ENCODE results near the gene FAM153A.
"Not testable (repeated sequence)": the region's sequence is repeated elsewhere in the genome, so short reads cannot be mapped to it uniquely, and the experiment has no call there.

FAM153A gene

DNA sequence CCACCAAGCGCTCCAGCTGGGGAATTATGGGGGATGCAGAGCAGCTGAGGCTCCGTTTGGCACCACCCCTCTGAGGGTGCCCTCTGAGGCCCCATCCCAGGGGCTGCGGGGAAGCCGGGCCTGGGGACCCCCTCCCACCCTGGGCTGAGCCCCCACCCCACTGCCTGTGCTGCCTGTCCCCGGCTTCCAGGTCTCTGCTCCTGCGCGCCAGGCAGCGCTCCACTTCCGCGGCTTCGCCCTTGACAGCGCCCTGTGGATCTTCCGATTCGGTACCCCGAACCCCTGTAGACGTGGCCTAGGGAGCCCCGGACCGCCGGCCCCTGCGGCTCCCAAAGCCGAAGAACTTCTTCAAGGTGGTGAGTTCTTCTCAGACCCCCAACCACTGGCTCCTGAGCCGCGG lies 530 bp downstream of the FAM153A start:
- H3K9me3 Mint-ChIP-seq; H3K27me3 Mint-ChIP-seq (ENCODE audit: low read depth); H3K4me3 Mint-ChIP-seq; H3K27ac Mint-ChIP-seq; H3K4me1 Mint-ChIP-seq; H3K36me3 Mint-ChIP-seq (ENCODE audit: low read depth): not testable (repeated sequence)

DNA sequence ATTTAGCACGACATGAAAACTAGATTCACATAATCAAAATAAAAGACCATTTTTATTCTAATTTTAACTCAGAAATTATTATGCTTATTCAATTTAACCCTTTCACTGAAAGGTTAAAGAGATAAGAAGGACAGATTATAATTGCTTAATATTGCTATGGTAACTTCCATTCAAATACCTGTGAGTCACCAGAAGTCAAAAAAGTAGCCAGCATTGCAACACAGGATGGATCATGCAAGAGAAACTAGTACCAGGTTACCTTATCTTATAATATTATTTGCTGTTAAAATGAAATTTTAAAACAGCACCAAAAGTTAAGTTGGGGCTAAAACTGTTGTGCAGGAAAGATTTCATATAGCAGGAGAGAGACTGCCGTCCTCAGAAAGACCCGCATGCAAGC lies 11.5 kb downstream of the FAM153A start:
- not testable (repeated sequence) for H3K27me3 Mint-ChIP-seq (ENCODE audit: low read depth); H3K36me3 Mint-ChIP-seq (ENCODE audit: low read depth); H3K27ac Mint-ChIP-seq

DNA sequence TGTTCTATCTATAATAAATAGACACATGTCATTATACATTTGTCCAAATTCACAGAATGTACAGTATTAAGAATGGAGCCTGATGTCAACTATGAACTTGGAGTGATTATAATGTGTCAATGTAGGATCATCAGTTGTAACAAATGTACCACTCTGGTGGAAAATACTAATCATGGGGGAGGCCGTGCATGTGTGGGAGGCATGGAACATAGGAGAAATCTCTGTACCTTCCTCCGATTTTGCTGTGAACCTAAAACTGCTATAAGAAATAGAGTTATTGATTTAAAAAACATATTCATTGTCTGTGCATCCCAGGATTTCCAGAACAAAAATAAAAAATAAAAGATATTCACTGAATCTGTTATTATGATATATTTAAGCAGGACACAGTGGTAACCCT lies 12.1 kb downstream of the FAM153A start:
- H3K27me3 Mint-ChIP-seq (ENCODE audit: low read depth); H3K27ac Mint-ChIP-seq; H3K4me3 Mint-ChIP-seq; H3K36me3 Mint-ChIP-seq (ENCODE audit: low read depth); H3K4me1 Mint-ChIP-seq; H3K9me3 Mint-ChIP-seq: not testable (repeated sequence)

More for the DNA sequence above, 11.5 kb downstream of the FAM153A start:
- H3K9me3 Mint-ChIP-seq, H3K4me1 Mint-ChIP-seq, H3K4me3 Mint-ChIP-seq: not testable (repeated sequence)

DNA sequence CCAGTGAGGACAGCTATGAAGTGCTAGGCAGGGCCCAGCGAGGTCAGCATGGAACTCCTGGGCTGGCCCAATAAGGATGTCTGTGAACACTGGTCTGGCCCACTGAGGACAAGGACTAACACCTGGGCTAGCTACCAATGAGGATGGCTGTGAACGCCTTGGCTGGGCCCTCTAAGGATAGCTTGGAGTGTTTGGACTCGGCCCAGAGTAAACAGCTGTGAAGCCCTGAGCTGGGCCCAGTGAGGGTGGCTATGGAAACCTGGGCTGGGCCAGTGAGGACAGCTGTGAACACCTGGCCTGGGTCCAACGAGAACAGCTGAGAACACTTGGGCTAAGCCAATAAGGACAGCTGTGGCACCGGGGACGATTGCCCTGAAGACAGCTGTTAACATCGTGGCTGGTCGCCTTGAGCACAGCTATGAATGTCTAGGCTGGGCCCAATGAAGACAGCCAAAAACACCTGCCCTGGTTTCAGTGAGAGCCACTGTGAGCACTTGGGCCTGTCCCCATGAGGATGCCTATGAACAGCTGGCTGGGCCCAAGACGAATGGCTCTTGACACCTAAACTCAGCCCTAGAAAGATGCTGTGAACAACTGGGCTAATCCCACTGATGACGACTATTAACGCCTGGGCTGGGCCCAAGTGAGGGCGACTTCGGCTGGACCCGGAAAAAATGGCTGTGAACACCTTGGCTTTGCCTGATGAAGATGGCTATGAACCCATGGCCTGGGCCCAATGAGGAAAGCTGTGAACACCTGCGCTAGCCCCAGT lies 18.8 kb downstream of the FAM153A start:
- H3K9me3 Mint-ChIP-seq; H3K36me3 Mint-ChIP-seq (ENCODE audit: low read depth); H3K4me1 Mint-ChIP-seq; H3K4me3 Mint-ChIP-seq; H3K27ac Mint-ChIP-seq; H3K27me3 Mint-ChIP-seq (ENCODE audit: low read depth): not testable (repeated sequence)

DNA sequence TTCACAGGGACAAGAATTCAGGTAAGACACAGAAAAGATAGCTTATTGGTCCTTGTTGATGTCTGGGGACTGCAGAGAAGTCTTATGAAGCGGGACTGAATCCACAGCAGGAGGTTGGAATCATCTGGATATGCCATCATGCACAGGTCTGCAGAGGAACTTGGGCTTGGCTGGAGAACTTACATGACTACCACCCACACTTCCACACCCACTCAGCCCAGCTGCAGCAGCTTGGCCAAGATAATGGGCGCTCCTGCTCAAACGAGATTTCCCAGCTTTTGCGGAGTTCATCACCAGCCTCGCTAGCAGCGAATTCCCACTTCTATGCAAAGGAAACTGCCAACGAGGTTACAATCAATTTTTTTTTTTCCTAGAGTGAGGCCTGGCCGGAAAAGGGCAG lies 21.7 kb downstream of the FAM153A start:
- H3K4me3 Mint-ChIP-seq; H3K36me3 Mint-ChIP-seq (ENCODE audit: low read depth); H3K4me1 Mint-ChIP-seq; H3K27me3 Mint-ChIP-seq (ENCODE audit: low read depth); H3K9me3 Mint-ChIP-seq; H3K27ac Mint-ChIP-seq: not testable (repeated sequence)

DNA sequence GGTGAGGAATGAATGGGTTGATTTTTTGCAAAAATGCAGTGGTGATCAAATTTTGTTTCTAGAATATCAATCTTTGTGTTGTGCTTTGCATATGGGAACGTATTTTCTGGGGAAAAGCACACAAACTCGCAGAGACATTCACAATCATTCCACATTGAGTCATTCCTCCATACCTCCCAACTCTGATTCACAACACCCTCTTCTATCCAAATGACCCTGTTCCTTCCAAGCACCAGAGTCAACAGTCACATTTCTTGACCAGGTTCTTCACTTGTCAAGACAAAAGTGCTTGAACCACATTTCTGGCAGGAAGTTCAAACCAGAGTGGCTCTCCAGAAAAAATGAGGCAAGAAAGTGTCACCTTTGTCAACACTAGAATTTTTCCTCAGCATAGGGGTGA lies 35.3 kb downstream of the FAM153A start:
- not testable (repeated sequence) for H3K27ac Mint-ChIP-seq; H3K9me3 Mint-ChIP-seq; H3K4me3 Mint-ChIP-seq; H3K27me3 Mint-ChIP-seq (ENCODE audit: low read depth); H3K4me1 Mint-ChIP-seq; H3K36me3 Mint-ChIP-seq (ENCODE audit: low read depth)

DNA sequence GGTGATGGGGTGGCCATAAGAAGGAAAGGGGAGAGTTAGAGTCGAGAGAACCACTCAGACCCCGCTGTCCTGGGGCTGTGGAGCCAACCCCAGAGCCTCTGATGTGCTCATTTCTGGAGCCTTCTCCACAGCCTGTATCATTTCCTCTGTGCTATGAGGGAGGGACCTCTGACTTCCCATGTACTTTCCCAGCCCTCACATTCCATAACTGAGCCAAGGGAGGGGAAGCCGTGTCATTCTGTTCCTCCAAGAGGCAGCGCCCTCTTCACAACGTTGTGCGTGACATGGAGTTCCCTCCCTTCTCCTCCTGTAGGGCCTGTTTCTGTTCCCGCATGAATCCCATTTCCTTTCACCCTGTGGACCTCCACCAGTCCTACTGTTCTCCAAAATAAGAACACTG lies 57.8 kb downstream of the FAM153A start:
- H3K27ac Mint-ChIP-seq = not testable (repeated sequence)

DNA sequence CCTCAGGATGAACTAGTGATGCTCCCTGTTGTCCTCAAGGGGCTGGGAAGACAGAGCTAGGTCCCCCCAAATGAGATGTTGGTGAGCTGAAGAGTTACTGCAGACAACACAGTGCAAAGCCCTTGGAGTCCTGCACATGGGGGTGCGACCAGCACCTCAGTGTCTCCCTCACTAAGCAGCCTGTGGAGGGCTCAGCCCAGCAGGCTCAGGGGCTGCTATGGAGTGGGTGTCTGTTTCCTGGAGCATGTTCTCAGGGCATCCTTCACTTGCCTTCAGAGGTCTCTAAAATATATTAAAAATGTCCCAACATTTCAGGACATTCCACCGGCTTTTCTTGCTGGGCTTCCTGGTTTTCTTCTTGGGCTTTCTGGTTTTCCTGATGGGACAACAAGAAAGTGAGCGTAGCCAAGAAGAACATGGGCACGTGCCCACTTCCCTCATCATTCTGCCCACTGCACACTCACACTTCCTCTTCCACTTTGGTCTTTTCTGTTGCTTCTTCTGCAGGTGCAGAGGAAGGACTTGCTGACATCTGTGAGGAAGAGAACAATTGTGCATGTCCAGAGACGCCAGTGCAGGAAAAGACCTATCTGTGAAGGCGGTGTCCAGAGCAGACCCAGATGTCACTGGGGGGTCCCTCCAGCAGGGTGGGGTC lies 58.7 kb downstream of the FAM153A start:
- not testable (repeated sequence) for H3K36me3 Mint-ChIP-seq (ENCODE audit: low read depth); H3K9me3 Mint-ChIP-seq; H3K4me3 Mint-ChIP-seq; H3K27ac Mint-ChIP-seq; H3K4me1 Mint-ChIP-seq; H3K27me3 Mint-ChIP-seq (ENCODE audit: low read depth)

More for the DNA sequence above, 57.8 kb downstream of the FAM153A start:
- not testable (repeated sequence) for H3K4me1 Mint-ChIP-seq; H3K9me3 Mint-ChIP-seq; H3K36me3 Mint-ChIP-seq (ENCODE audit: low read depth); H3K27me3 Mint-ChIP-seq (ENCODE audit: low read depth); H3K4me3 Mint-ChIP-seq

DNA sequence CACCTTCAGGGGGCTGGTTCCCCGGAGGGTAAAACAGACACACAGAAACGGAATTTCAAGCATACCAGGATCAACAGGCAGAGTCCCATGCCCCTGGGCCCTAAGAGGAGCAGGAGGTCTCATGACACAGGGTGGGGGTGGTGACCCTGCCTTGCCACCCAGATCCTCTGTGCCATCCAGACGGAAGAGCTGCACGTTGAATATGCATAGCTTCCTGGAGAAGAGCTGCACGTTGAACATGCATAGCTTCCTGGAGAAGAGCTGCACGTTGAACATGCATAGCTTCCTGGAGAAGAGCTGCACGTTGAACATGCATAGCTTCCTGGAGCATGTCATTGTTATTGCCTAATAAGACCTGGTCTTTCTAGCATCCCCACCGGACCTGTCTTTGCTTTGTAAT lies 59.9 kb downstream of the FAM153A start:
- H3K4me1 Mint-ChIP-seq; H3K9me3 Mint-ChIP-seq; H3K4me3 Mint-ChIP-seq; H3K27ac Mint-ChIP-seq; H3K27me3 Mint-ChIP-seq (ENCODE audit: low read depth); H3K36me3 Mint-ChIP-seq (ENCODE audit: low read depth): not testable (repeated sequence)

DNA sequence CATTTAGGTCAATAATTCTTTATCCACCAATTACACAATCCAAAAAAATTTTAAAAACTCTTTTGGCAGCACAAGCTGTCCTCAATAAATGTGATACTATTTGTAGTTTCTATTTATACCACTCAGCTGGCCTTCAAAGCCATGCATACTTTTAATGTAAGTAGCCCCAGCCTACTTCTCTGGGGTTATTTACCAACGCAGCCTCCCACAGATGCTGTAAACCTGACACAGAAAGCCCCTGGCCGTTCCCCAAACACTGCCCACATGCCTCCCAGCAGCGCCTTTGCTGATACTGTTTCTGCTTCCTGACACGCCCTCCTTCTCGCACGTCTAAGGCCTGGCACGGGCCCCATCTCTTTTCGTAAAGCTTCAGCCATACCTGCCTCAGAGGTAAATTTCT lies 62.7 kb downstream of the FAM153A start:
- not testable (repeated sequence) for H3K4me3 Mint-ChIP-seq; H3K4me1 Mint-ChIP-seq; H3K27me3 Mint-ChIP-seq (ENCODE audit: low read depth); H3K9me3 Mint-ChIP-seq; H3K36me3 Mint-ChIP-seq (ENCODE audit: low read depth); H3K27ac Mint-ChIP-seq

DNA sequence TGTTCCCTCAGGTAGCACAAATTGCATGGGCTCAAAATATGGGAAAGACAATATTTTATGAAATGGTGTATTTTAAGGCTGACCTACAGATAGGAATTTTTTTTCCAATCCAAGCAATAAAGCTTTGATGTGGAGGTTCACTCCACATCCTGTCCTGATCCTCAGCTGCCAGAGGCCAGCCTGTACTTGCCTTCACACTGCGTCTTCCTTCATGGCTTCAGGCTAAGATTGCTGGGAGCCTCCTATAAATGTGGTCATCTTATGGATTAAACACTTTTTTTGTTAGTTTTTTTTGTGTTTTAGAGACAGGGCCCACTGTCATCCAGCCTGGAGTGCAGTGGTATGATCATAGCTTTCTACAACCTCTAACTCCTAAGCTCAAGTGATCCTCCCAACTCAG lies 67.3 kb downstream of the FAM153A start:
- H3K27me3 Mint-ChIP-seq (ENCODE audit: low read depth); H3K27ac Mint-ChIP-seq; H3K9me3 Mint-ChIP-seq; H3K4me3 Mint-ChIP-seq; H3K36me3 Mint-ChIP-seq (ENCODE audit: low read depth); H3K4me1 Mint-ChIP-seq: not testable (repeated sequence)

DNA sequence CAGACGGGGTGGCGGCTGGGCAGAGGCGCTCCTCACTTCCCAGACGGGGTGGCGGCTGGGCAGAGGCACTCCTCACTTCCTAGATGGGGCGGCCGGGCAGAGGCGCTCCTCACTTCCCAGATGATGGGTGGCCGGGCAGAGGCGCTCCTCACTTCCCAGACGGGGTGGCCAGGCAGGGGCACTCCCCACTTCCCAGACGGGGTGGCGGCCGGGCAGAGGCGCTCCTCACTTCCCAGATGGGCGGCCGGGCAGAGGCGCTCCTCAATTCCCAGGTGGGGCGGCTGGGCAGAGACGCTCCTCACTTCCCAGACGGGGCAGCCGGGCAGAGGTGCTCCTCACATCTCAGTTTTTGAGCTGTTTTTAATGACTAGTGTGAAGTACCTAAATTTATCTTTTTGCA lies 86.6 kb downstream of the FAM153A start:
- not testable (repeated sequence) for H3K27me3 Mint-ChIP-seq (ENCODE audit: low read depth); H3K9me3 Mint-ChIP-seq; H3K27ac Mint-ChIP-seq; H3K4me1 Mint-ChIP-seq; H3K4me3 Mint-ChIP-seq; H3K36me3 Mint-ChIP-seq (ENCODE audit: low read depth)

DNA sequence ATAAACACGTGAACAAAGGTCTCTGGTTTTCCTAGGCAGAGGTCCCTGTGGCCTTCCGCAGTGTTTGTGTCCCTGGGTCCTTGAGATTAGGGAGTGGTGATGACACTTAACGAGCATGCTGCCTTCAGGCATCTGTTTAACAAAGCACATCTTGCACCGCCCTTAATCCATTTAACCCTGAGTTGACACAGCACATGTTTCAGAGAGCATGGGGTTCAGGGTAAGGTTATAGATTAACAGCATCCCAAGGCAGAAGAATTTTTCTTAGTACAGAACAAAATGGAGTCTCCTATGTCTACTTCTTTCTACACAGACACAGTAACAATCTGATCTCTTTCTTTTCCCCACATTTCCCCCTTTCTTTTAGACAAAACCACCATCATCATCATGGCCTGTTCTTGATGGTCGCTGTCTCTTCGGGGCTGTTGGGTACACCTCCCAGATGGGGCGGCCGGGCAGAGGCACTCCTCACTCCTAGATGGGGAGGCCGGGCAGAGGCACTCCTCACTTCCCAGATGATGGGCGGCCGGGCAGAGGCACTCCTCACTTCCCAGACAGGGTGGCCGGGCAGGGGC lies 87.3 kb downstream of the FAM153A start:
- H3K36me3 Mint-ChIP-seq (ENCODE audit: low read depth); H3K9me3 Mint-ChIP-seq; H3K4me3 Mint-ChIP-seq; H3K27me3 Mint-ChIP-seq (ENCODE audit: low read depth); H3K4me1 Mint-ChIP-seq; H3K27ac Mint-ChIP-seq: not testable (repeated sequence)

DNA sequence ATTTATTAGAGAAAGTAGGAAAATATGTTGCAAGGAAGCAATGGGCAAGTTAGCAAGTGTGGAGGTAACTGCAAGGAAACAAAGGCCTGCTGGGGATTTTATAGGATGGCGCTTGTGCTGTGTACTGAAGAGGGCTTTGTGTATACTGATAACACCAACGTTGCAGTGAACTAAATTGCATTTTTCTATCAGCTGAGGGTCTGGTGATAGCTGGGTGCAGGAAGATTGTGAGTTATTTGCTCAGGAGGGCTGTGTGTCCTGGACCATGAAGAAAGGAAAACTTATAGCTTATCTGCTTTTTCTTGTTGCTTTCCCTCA lies 88.2 kb downstream of the FAM153A start:
- not testable (repeated sequence) for H3K27ac Mint-ChIP-seq; H3K4me1 Mint-ChIP-seq; H3K4me3 Mint-ChIP-seq; H3K27me3 Mint-ChIP-seq (ENCODE audit: low read depth); H3K9me3 Mint-ChIP-seq; H3K36me3 Mint-ChIP-seq (ENCODE audit: low read depth)

DNA sequence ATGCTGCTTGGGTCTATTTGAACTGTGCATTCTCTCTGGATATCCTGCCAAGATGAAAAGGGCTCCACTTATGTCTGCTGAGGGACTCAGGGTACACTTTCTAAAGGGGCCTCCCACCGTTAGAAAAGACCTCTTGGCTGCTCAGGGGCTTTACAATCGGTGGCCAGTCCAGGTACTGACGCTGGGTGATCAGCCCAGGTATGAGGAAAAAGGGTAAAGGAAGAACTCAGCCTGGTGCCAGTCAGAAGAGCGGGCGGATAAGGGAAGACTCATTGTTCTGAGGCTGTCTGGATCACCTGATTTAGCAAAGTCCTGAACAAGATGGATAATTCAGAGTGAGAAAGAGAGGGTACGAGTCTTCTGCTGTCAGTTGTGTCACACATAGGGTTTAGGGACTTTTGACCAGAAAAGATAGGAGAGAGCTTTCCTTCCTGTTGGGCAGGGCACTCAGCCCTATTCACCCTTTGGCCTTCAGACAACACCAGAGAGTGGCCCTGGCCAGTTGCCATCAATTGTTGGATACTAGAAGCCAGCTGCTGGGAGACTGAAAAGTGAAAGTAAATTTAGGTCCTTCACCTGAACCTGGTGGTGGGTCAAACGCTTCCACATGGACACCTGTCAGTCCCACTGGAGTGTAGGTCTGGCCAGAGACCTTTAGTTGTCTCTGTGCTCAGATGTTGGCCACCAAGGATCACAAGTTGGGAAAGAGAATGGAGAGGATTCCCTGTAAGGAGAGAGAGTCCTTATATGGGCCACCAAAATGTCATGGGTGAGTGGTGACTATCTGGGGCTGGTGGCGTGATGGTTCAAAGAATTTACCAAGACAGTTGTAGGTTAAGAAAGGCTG lies 88.8 kb downstream of the FAM153A start:
- H3K36me3 Mint-ChIP-seq (ENCODE audit: low read depth); H3K9me3 Mint-ChIP-seq; H3K27ac Mint-ChIP-seq; H3K27me3 Mint-ChIP-seq (ENCODE audit: low read depth); H3K4me1 Mint-ChIP-seq; H3K4me3 Mint-ChIP-seq: not testable (repeated sequence)
